Mucosa of descending colon (tissue), 3 donors: ENCODE results near the gene GRAMD4. TPM values are rescaled to one million over a fixed set of nuclear protein-coding genes. Genes with fewer than 3 reads are reported as not detected.
"Not testable (repeated sequence)": the region's sequence is repeated elsewhere in the genome, so short reads cannot be mapped to it uniquely, and the experiment has no call there.

ENCODE experiments used
- ATAC-seq: fragments of 200-7000 bp; cut with Tn5 transposase; one replicate; pipeline ENCODE4 v1.9.1; 2020; ENCODE audit warnings: mild to moderate bottlenecking, moderate library complexity
- DNase-seq, 3 donors: peaks; one replicate each; pipeline ENCODE4 v3.0.0-alpha.2; 2020
- H3K36me3 ChIP-seq: fragments of 200-600 bp; one replicate; pipeline ENCODE4 v1.8.0; 2021; ENCODE audit warnings: low read depth, mild to moderate bottlenecking
- H3K4me1 ChIP-seq: fragments of 200-600 bp; one replicate; pipeline ENCODE4 v1.8.0; 2021; ENCODE audit warnings: low read depth, mild to moderate bottlenecking
- H3K4me3 ChIP-seq: fragments of 200-600 bp; one replicate; pipeline ENCODE4 v1.8.0; 2021; ENCODE audit warnings: mild to moderate bottlenecking
- H3K9me3 ChIP-seq: fragments of 200-600 bp; one replicate; pipeline ENCODE4 v1.8.0; 2021; ENCODE audit warnings: mild to moderate bottlenecking
- intact Hi-C, 2 donors: fragments of 100-400 bp; cut with DNase I in 1 of 2; cut with micrococcal nuclease in 1 of 2; formaldehyde crosslinking; loops; one replicate each; pipeline versions ENCODE4 v1.11.0 to v1.11.1; 2022; cut with DNase I, micrococcal nuclease
- total RNA-seq, 3 donors: library from RNA; stranded (reverse); fragmentation: NEBNext Ultra II Directional in 2 of 3; extraction: Animal tissue kit (Norgen Biotek cat#: 25700) in 2 of 3; gene quantifications; one replicate each; pipeline versions ENCODE4 v1.2.1 to v1.2.4, GENCODE V29; 2021 to 2023
- TF ChIP-seq, protein P1 (sequence below): fragments of 200-600 bp; IDR thresholded peaks from one replicate; pipeline ENCODE4 v1.8.0; 2022; ENCODE audit warnings: antibody characterized with exemption, mild to moderate bottlenecking
- donor health status: DM: no; HTN: no; CAD: no; lungs with moderate emphysema.
- donor health status: DM: no; HTN: no; CAD: no.
- donor health status: DM: no; HTN: yes; CAD: no.

Gene GRAMD4
- total RNA-seq, 3 donors from 2014 or later, result 114 to 203 (median 197) TPM

DNA sequence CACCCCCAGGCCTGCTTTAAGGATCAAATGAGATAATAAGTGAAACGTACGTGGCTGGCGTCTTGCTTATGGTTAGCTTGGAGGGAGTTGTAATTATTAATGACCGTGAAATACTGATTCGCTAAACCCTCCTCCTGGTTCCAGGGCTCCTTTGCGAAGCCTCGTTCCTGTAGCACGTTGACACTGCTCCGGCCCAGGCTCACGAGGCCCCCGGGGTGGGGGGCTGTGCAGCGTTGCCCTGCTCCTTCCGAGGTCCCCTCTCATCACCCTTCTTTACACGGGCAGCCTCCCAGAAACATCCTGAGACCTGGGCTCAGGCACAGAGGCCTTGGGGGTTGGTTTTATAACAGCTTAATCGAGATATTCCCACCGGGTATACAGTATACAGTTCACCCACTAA is 9.1 kb downstream of the GRAMD4 start:
- intact Hi-C loops, result no loop called here
- Histone ChIP-seq H3K4me3 (no peak overlapping the region), H3K4me1 (peaks cover 14% of the 10 kb centered on the region), H3K36me3 (no peaks in the 10 kb centered on the region), H3K9me3 (no peaks in the 10 kb centered on the region)
- DNase-seq (no peak), ATAC-seq (no peak)
- TF ChIP-seq, protein P1, sequence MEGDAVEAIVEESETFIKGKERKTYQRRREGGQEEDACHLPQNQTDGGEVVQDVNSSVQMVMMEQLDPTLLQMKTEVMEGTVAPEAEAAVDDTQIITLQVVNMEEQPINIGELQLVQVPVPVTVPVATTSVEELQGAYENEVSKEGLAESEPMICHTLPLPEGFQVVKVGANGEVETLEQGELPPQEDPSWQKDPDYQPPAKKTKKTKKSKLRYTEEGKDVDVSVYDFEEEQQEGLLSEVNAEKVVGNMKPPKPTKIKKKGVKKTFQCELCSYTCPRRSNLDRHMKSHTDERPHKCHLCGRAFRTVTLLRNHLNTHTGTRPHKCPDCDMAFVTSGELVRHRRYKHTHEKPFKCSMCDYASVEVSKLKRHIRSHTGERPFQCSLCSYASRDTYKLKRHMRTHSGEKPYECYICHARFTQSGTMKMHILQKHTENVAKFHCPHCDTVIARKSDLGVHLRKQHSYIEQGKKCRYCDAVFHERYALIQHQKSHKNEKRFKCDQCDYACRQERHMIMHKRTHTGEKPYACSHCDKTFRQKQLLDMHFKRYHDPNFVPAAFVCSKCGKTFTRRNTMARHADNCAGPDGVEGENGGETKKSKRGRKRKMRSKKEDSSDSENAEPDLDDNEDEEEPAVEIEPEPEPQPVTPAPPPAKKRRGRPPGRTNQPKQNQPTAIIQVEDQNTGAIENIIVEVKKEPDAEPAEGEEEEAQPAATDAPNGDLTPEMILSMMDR, result no peak

DNA sequence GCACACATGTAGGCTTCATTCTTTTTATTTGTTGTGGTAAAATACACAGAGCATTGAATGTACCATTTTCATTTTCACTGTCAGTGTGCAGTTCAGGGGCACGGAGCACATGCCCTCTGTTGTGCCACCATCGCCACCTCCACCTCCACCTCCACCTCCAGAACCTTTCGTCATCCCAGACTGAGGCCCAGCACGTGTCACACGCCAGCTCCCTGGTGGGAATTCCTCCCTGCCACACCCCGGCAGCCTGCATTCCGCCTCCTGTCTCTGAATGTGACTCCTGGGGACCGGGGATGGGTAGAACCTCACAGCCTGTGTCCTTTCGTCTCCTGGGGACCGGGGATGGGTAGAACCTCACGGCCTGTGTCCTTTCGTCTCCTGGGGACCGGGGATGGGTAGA is 10.9 kb downstream of the GRAMD4 start:
- Histone ChIP-seq H3K4me3 (no peak overlapping the region), H3K4me1 (peaks cover 16% of the 10 kb centered on the region), H3K9me3 (no peaks in the 10 kb centered on the region), H3K36me3 (no peaks in the 10 kb centered on the region)
- TF ChIP-seq, protein P1, result no peak
- no peak for ATAC-seq
- intact Hi-C loops, result no loop called here
- no peak for DNase-seq

DNA sequence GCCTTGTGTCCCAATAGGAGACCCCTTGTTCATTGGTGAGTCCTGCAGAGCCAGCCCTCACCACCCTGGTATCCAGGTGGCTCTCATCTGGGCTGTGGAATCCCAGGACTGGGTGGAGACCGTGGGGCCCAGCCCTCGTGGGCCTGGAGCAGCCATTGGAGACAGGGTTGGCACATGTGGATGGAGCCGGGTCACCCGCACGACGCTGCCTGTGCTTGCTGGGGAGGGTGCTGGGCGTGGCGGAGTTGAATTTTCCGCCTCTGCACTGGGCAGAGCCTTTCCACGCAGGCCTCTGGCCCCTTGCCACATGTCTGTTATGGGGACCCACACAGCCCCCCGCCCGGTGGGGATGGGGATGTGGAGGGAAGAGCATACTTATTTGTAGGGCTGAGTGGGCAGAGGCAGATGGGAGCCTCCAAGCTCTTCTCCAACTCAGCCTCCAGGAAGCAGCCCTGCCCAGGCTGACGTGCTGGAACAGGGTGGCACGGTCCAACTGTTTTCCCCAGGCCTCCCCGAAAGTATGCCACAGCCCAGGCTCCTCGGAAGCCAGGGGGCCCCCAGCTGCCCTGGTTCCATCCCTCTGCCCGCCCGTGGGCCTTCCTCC is 12.6 kb downstream of the GRAMD4 start:
- ATAC-seq, result peak; percentile 39

DNA sequence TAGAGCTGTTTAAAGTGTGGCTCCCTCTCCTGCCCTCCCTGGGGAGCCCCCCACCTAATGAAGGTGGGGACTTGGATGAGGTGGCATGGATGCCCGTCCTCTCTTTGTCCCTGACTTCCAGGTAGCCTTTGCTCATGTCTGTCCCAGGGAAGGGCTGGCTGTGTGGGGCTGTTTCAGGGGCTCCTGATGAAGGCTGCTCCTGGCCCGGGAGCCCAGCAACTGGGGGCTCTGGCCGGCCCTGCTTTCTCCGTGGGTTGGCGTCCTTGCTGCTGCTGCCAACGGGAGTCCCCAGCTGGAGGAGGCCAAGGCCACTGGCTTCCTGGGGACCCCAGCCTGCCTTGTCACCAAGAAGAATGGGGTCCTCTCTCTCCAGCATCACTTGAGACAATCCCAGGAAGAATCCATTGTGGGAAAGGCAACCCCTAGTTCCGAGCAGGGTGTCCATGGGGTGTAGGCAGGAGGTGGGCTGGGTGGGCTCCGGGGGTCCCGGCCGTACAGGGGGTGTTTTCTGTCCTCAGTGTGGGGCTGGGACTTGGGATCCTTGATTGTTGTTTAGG is 13.2 kb downstream of the GRAMD4 start:
- Histone ChIP-seq H3K36me3 (no peaks in the 10 kb centered on the region), H3K4me1 (peaks cover 16% of the 10 kb centered on the region), H3K4me3 (no peak overlapping the region), H3K9me3 (no peaks in the 10 kb centered on the region)
- ATAC-seq (no peak), DNase-seq (no peak)
- TF ChIP-seq, protein P1, result no peak
- intact Hi-C loops, result no loop called here

More for the DNA sequence above, 12.6 kb downstream of the GRAMD4 start:
- H3K9me3 ChIP-seq, result no peaks in the 10 kb centered on the region
- intact Hi-C loops, result no loop called here
- peaks cover 16% of the 10 kb centered on the region for H3K4me1 ChIP-seq
- DNase-seq, result no peak
- H3K36me3 ChIP-seq, result no peaks in the 10 kb centered on the region
- H3K4me3 ChIP-seq, result no peak overlapping the region
- TF ChIP-seq, protein P1, result no peak

DNA sequence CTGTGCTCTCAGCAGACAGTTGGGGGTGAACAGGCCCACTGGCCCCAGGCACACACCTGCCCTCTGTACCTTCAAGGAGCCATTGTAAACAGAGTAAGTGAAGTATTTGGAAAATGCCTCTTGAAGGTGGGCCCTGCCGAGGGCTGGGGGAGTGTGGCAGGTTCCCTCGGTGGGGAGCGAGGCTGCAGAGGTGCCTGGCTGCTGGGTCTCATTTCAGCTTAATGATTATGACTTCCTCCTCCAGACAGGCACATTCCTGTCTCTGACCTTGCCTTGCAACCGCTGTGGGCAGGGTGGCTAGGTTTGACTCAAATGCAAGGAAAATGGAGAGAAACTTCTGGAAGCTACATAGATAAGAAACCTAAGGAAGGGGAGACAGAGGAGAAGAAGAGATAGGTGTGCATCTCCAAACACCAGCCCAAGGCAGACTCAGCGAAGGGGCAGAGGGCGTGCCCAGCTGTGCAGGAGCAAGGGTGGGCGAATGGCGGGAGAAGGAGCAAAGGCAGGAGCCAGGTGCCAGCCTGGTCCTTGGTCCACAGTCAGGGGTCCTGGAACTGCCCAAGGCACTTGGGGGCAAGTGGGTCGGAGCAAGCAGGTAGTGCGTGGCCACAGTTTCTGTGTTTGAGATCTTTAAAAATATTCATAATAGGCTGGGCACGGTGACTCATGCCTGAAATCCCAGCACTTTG is 14.0 kb downstream of the GRAMD4 start:
- DNase-seq, result no peak
- Histone ChIP-seq H3K9me3 (no peaks in the 10 kb centered on the region), H3K4me1 (peaks cover 16% of the 10 kb centered on the region), H3K36me3 (no peaks in the 10 kb centered on the region), H3K4me3 (no peak overlapping the region)
- ATAC-seq, result peak; percentile 65
- intact Hi-C loops, result no loop called here
- TF ChIP-seq, protein P1, result no peak

DNA sequence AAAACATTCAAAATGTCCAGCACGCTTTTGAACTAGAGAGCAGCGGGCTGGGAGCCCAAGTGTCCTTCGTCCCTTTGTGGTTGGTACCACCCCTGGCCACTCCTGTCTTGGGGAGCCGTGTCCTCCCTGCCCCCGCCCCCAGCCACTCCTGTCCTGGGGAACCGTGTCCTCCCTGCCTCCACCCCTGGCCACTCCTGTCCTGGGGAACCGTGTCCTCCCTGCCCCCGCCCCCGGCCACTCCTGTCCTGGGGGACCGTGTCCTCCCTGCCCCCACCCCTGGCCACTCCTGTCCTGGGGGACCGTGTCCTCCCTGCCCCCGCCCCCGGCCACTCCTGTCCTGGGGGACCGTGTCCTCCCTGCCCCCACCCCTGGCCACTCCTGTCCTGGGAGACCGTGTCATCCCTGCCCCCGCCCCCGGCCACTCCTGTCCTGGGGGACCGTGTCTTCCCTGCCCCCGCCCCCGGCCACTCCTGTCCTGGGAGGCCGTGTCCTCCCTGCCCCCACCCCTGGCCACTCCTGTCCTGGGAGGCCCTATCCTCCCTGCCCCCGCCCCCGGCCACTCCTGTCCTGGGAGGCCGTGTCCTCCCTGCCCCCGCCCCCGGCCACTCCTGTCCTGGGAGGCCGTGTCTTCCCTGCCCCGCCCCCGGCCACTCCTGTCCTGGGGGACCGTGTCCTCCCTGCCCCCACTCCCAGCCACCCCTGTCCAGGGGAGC is 14.9 kb downstream of the GRAMD4 start:
- H3K4me3 ChIP-seq, H3K36me3 ChIP-seq, H3K9me3 ChIP-seq, intact Hi-C loops: not testable (repeated sequence)
- DNase-seq, result peak; percentile 67 to 85 (median 82)
- peaks cover 16% of the 10 kb centered on the region for H3K4me1 ChIP-seq
- peak; percentile 69 for ATAC-seq
